HG03558 (cell line): ENCODE data around the gene OR8G1.
"Not testable (repeated sequence)": the region's sequence is repeated elsewhere in the genome, so short reads cannot be mapped to it uniquely, and the experiment has no call there.

Experiments used
- ATAC-seq: cut with Tn5 transposase; IDR thresholded peaks from one replicate; pipeline ENCODE4 v1.9.1; 2021; ENCODE audit warnings: moderate number of reproducible peaks; ENCODE audit not compliant: unreplicated experiment; ENCODE audit errors: extremely low read depth

The OR8G1 gene

GRCh38 chr11:124240621-124241397, at the start of gene OR8G1:
Gene OR8G1 (plus strand): TSS chr11:124241095. CDS start chr11:124249676, 8,581 bp downstream.
- ATAC-seq, result no peak

DNA sequence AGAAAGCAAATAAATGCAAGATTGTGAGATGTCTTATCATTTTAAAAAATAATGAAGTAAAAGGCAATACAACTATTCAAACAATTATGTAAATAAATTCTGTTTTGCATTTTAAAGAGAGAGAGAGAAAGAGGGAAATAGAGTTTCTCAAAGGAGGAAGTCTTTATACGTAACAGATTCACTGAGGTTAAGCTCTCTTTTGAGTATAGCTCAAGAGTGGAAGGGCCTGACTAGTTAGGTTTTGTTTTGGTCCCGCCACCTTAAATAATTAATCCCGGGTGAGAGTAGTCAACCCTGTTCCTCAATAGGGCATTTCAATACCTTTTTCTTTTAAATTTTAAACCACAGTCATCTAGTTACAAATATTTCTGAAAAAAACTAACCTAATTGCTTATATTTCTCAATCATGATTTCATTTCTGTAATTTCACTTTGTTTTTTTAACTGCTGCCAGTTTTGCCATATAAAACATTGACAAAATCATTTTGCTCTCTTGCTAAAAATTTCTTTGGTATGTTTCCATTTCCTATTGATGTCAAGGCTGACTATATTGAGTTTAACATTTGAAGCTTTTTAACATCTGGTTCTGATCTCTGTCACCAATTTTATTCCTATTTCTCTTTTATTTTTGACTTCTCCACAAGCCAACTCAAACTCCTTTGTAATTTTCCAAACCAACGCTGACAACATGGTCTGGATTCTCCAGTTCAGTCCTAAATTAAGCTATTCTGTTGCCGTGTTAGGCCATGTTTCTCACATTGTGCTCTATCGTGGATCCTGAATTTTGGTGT, 47.5 kb upstream of the OR8G1 start:
- no peak for ATAC-seq

DNA sequence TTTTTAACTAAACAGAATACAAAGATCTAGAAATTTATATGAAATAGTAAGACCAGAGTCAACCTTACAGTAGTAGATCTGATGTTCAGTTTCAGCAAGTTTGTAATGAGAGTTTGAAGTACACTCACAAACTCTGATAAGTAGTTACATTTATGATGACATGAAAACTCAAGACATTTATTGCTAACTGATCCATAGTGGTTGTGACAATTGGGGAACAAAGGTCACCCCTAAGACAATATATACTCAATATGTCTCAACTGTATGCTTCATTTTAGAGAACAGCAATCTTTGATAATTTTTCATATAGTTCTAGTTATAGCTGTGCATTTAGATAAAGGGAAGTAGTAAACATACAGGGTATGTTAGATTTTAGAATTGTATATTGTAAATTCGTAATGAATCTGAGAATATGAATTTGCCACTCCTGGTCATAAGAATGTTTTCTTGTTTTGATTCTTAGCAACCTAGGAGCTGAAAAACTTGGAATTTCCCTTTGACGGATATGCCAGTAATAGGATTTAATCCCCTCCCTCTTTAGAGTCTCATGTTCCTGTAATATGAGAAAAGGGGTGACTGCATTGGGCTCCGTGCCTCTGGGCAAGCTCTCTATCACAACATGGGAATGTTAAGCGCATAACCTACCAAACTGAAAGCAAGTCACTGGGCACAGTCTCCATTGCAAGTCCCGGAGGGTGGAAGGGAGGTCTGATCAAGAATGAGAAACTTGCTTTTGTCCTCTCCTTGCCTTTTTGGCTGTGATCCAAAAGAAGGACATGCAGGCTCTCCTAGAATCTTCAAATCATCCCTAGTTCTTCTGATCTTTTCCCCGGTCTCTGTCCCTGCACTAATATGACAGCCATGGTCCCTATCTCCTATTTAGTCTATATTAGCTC, 46.4 kb upstream of the OR8G1 start:
- no peak for ATAC-seq

DNA sequence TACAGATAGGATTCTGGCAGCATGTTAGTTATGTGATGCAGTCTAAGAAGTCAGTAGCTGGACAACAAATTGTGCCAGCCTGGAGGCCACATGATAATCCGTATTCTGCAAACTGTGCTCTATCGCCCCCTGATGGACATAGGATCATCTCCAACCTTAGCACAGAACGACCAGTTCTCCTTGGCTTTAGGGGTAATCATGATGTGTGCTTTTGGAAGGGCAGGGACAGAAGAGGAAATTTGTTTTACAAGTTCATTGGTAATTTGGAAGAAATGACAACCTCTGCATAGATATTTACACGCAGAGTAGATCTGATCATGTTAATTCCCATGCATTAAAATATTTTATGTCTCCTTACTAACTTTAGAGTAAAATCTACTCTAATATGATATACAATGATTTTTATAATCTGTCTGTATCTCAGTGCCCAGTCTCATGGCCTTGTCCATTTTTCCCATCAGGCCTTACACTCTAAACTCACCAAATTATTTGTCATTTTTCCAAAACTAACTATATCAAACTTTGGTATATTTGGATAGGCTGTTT, 45.6 kb upstream of the OR8G1 start:
- peak; percentile 59 for ATAC-seq

GRCh38 chr11:124197999-124198398, 42.9 kb upstream of the OR8G1 start:
- no peak for ATAC-seq

DNA sequence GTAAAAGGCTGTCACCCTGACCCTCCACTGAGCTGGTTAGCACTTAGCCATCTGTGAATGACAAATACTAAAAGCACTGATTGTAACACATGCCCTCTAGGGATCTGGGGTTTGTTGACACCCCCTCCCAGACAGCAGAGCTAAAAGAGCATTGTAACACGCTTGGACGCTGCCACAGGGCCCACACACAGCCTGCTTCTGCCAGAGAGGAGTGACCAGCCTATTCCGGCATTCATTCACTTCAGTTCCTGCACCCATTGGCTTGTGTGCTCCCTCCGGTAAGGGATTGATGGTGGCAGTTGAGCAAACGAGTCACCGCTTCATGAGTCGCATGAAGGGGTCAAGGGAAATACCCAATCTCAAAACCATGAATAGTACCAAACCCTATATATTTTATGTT, 42.0 kb upstream of the OR8G1 start:
- ATAC-seq, result no peak

- no peak for ATAC-seq
Measured at GRCh38 chr11:124199702-124200101, 41.2 kb upstream of the OR8G1 start.

DNA sequence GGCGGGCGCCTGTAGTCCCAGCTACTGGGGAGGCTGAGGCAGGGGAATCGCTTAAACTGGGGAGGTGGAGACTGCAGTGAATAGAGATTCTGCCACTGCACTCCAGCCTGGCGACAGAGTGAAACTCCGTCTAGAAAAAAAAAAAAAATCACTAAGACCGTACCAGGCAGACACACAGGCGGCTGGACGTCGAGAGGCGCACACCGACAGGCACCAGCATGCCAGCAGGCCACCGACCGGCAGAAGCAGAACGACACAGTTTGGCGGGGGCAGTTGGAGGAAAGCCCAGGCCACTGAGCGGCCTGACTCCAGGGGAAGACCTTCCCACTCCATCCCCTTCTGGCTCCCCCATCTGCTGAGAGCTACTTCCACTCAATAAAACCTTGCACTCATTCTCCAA, 40.2 kb upstream of the OR8G1 start:
- ATAC-seq, result no peak

DNA sequence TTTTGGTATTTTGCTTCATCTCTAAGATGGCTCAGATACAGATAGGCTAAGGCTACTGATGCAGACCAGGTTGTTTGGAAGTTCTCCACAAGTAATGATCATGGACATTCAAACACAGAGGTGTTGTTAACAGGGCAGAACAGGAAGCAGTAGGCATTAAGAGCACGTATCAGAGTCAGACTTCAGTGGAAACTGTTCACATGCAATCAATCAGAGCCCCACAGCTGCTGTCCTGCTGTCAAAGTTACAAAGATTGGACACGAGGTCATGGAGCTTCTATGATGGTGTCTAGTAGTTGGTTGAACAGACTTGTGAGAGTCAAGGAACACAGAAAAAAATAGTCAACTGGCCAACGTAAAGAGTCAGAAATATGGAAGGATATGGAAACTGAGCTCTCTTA, 37.9 kb upstream of the OR8G1 start:
- ATAC-seq, result no peak

GRCh38 chr11:124204008-124204407, 36.9 kb upstream of the OR8G1 start:
- no peak for ATAC-seq

DNA sequence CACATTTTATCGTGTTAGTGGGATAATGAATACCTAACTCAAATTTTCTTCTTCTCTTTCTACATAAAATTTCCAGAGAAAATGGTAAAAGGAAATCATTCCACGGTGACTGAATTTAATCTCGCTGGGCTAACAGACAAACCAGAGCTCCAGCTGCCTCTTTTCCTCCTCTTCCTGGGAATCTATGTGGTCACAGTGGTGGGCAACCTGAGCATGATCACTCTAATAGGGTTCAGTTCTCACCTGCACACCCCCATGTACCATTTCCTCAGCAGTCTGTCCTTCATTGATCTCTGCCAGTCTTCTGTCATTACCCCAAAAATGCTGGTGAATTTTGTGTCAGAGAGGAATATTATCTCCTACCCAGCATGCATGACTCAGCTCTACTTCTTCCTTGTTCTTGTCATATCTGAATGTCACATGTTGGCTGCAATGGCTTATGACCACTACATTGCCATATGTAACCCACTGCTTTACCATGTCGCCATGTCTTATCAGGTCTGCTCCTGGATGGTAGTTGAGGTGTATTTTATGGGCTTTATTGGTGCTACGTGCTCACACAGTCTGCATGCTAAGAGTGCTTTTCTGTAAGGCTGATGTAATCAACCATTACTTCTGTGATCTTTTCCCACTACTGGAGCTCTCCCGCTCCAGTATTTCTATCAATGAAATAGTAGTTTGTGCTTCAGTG, 33.6 kb upstream of the OR8G1 start:
- no peak for ATAC-seq

DNA sequence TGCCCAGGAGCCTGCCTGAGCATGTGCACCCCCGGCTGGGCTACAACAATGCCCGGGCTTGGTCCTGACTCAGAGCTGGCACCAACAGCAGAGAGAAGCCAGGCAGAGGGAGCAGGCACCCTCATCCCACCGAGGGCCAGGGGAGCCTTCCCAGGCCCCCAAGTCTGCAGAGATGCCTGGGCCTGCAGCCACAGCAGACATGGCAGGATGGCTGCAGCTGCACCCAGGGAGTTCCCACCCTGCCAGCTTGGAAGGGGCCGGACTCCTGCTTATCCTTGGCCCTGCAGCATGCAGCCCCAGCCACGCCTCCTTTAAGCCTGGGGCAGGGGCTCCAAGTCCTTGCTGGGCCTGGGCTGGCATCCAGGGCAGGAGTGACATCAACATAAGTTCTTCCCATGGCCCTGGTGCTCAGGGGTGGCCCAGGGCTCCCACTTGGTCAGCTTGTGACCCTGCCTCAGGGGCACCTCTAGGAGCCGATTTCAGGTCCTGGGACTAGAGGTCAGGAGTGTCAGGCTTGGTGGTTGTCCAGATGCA, 31.0 kb upstream of the OR8G1 start:
- no peak for ATAC-seq

DNA sequence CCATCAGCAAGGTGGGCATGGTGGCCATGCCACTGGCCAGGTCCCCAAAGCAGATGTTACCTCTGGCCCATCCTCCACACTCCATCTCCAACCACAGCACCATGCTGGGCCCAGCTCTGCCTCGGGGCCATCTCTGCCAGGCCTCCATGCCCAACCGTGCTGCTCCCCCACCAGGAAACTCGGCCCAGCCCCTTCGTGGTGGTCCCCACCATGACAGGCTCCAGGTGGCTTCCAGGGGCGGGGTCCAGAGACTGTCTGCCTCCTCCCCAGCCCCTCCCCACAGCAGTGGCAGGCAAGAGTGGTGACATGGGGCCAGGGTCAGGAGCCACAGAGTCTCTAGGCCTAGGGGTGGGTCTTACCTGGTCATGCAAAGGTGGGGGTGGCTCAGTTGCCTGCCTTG, 30.5 kb upstream of the OR8G1 start:
- ATAC-seq, result no peak

DNA sequence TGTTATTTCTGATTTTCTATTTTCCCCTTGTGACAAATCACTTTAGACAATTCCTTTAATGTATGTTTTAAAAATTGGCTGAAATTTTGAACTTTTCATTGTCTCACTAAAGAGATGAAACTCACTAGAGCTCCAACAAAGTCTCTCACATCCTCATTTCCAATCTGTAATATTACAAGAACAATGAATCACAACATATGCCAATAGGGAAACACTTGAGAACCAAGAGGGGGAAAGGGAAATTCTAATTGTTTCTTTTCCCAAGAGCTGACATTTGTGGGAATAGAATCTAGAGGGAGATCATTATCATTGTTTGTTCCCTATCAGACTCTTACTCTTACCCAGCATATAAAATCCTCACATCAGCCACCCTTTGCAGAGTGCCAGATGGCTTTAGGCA, 29.6 kb upstream of the OR8G1 start:
- no peak for ATAC-seq

DNA sequence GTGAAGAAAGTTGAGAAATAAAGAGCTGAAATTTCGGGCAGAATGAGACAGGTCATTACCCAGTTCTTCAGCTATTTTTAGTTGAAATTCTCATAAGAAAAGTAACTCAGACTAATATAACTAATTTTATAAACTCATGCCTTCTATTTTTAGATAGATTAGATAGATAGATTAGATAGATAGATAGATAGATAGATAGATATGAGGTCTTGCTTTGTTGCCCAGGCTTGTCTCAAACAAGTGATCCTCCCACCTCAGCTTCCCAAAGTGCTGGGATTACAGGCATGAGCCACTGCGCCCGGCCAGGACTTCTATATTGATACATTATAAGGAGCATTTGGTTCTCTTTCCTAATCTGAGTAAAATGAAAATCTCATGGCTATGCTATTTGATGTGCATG, 26.9 kb upstream of the OR8G1 start:
- ATAC-seq, result no peak

GRCh38 chr11:124219126-124219525, 21.8 kb upstream of the OR8G1 start:
- no peak for ATAC-seq

DNA sequence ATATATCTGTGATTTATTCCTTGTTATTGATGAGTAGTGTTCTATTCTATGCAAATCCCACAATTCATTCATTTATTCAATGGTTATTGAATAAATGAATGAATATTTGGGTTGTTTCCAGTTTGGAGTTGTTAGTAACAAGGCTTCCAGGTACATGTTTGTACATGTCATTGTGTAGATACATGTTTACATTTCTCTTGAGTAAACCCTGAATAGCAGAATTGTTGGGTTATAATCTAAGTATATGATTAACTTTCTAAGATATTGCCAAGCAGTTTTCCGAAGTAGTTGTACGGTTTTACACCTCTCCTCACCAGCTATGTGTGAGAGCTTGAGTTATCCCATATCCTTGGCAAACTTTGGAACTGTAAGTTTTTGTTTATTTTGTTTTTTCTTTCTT, 18.5 kb upstream of the OR8G1 start:
- no peak for ATAC-seq

- not testable (repeated sequence) for ATAC-seq
Measured at GRCh38 chr11:124224618-124225423, 16.1 kb upstream of the OR8G1 start.

GRCh38 chr11:124225471-124225870, 15.4 kb upstream of the OR8G1 start:
- ATAC-seq, result no peak
